Metanephros (tissue), 2 donors: Measurements from ENCODE around the gene XIRP1. TPM values are rescaled to one million over a fixed set of nuclear protein-coding genes. Genes with fewer than 3 reads are reported as not detected.

Experiments
- small RNA-seq: library from RNA; depleted of rRNA; stranded (forward); fragments of <200 nt; gene quantifications from one replicate; pipeline ENCODE3, GENCODE V24; 2014; ENCODE audit warnings: low replicate concordance
- total RNA-seq: library from RNA; depleted of rRNA; stranded (reverse); fragments of >200 nt; gene quantifications from one replicate; pipeline ENCODE4 v1.2.3, GENCODE V29; 2014

Gene XIRP1
- total RNA-seq, result 10.2 TPM

GRCh38 chr3:39192490-39193092, at the start of gene XIRP1:
Gene XIRP1, minus strand, starts transcription at chr3:39192595. Its CDS starts 3,150 bp downstream, at chr3:39189445.

Small RNA genes lying within 50 kb of the gene (small RNA-seq; reads per million reads assigned to genes)
- gene RF00017, result not detected

Other genes with a start within 250 kb of the XIRP1 start
- 1.5 TPM for gene SCN11A, start 140.7 kb downstream of the XIRP1 start, total RNA-seq
- 58.6 TPM for gene WDR48, start 140.6 kb downstream of the XIRP1 start, total RNA-seq
- gene GORASP1, start 85.0 kb downstream of the XIRP1 start, total RNA-seq, result 51.3 TPM
- 13.5 TPM for gene TTC21A, start 84.9 kb downstream of the XIRP1 start, total RNA-seq
- gene CSRNP1, start 39.0 kb downstream of the XIRP1 start, total RNA-seq, result 23.1 TPM
- 5.3 TPM for gene CX3CR1, start 87.4 kb upstream of the XIRP1 start, total RNA-seq
- not detected for gene CCR8, start 137.1 kb upstream of the XIRP1 start, total RNA-seq
- gene SLC25A38, start 190.8 kb upstream of the XIRP1 start, total RNA-seq, result 21.6 TPM
- 738 TPM for gene RPSA, start 214.1 kb upstream of the XIRP1 start, total RNA-seq